Thyroid gland (tissue), 4 donors: ENCODE data around the gene RHPN2. TPM values are rescaled to one million over a fixed set of nuclear protein-coding genes. Genes with fewer than 3 reads are reported as not detected.
"Not testable (repeated sequence)": the region's sequence is repeated elsewhere in the genome, so short reads cannot be mapped to it uniquely, and the experiment has no call there.

Source experiments
- DNase-seq, 2 donors: peaks; one replicate each; pipeline ENCODE4 v3.0.0-alpha.2; 2019
- H3K27ac ChIP-seq, 3 donors: fragments of 200-600 bp; sonication (generic); 1 replicate in 2 of 3; 2 replicates in 1 of 3; pipeline ENCODE4 v1.5.1; 2016 to 2019; ENCODE audit warnings: mild to moderate bottlenecking in 1 of 3, moderate library complexity in 1 of 3
- H3K27me3 ChIP-seq: fragments of 200-600 bp; sonication (generic); one replicate; pipeline ENCODE4 v1.5.1; 2019
- H3K36me3 ChIP-seq, 2 donors: fragments of 200-600 bp; sonication (generic); one replicate each; pipeline ENCODE4 v1.5.1; 2016 to 2019
- H3K4me1 ChIP-seq, 2 donors: fragments of 200-600 bp; sonication (generic); one replicate each; pipeline ENCODE4 v1.5.1; 2017 to 2019
- H3K4me3 ChIP-seq, 3 donors: fragments of 200-600 bp; sonication (generic); replicated peaks in 1 of 3; 1 replicate in 2 of 3; 2 replicates in 1 of 3; pipeline ENCODE4 v1.5.1; 2016; ENCODE audit warnings: mild to moderate bottlenecking in 1 of 3
- H3K9me3 ChIP-seq: fragments of 200-600 bp; sonication (generic); one replicate; pipeline ENCODE4 v1.5.1; 2017
- POLR2A ChIP-seq, 2 donors: fragments of 450-650 bp; IDR thresholded peaks; one replicate each; pipeline ENCODE4 v1.6.1; 2017; ENCODE audit warnings: antibody characterized with exemption in 2 of 2, mild to moderate bottlenecking in 2 of 2, moderate library complexity in 1 of 2
- WGBS, 2 donors: methylation state at CpG; one replicate each; pipeline ENCODE4 v1.1.5; 2017; 5-methylcytosine and 5-hydroxymethylcytosine counted together
- intact Hi-C: fragments of 100-400 bp; cut with DNase I; formaldehyde crosslinking; loops from one replicate; pipeline ENCODE4 v1.15.1; 2023
- total RNA-seq, 4 donors: library from RNA; depleted of rRNA; stranded (reverse); fragments of >200 nt; gene quantifications; one replicate each; pipeline ENCODE4 v1.2.3, GENCODE V29; 2016
- TF ChIP-seq, protein P1 (sequence below), 6 experiments: fragments of 200-600 bp in 3 of 6; fragments of 450-650 bp in 3 of 6; sonication (generic) in 3 of 6; IDR thresholded peaks; one replicate each; pipeline ENCODE4 v1.5.1; 2016 to 2019; ENCODE audit warnings: antibody characterized with exemption in 6 of 6, mild to moderate bottlenecking in 2 of 6, inconsistent platforms in 1 of 6, moderate library complexity in 1 of 6

RHPN2 gene
- total RNA-seq, 4 donors from 2014 or later, result 11.2 to 16.9 (median 13.9) TPM

DNA sequence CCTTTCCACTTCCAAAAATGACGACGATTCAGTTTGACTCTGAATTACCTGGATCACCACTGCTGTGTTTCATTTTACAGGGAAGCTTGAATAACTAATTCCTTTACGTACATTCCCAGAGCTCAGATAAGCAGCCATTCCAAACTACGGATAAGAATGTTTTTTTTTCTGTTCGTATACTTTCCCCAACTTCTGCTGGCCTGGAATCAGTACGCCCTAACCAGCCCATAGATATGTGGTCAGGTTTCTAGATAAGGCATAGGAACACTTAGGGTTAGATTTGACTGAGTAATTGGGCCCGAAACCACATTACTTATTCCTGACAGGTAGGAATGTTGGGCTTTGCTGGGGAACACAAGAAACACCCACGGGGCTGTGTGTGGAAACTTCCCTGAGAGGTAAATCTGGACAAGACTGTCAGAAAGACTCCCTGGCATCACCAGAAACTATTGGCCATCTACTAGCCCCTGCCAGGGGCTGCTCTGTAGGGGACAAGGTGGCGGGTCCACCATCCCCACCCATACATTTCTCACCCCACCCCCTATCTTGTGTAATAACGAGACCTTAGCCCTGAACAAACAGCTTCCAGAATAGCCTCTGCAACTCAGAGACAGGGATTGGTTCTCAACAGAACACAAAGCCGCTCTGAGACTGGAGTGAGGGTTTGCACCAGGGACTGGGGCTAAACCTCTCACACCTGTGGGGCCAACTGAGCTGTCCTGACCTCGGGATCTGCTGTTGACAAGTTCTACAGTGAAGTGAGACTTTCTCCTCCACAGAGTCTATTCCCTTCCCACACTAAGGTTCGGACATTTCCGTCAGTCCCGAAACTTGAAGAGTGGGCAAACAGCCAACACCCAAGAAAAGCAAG, 15.6 kb downstream of the RHPN2 start:
- no peak for DNase-seq
- H3K27ac ChIP-seq, result no peak overlapping the region

DNA sequence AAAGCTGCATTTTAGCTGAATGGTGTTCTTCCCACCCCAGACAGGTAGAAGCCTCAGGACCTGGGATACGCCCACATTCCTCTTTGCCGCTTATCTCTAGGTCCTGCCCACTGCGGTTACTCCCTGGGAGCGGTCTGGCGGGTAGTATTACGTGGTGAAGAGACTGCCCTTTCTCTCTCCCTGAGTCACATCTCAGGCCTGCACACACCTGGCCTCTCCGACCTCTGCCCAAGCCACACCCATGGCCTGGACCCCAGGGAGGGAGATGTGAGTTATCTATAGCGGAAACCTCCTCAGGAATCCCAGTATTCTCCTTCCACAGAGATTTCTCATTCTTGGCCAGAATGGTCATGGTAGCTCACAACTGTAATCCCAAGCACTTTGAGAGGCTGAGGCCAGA, 17.3 kb downstream of the RHPN2 start:
- no peak overlapping the region for H3K4me3 ChIP-seq
- WGBS, 2 donors, result 86 to 87% methylated on average over 8 of the region's 8 CpGs
- no peaks in the 10 kb centered on the region for H3K36me3 ChIP-seq
- peaks cover 6 to 9% of the 10 kb centered on the region in 2 donors for H3K4me1 ChIP-seq
- DNase-seq, result no peak
- TF ChIP-seq, protein P1, sequence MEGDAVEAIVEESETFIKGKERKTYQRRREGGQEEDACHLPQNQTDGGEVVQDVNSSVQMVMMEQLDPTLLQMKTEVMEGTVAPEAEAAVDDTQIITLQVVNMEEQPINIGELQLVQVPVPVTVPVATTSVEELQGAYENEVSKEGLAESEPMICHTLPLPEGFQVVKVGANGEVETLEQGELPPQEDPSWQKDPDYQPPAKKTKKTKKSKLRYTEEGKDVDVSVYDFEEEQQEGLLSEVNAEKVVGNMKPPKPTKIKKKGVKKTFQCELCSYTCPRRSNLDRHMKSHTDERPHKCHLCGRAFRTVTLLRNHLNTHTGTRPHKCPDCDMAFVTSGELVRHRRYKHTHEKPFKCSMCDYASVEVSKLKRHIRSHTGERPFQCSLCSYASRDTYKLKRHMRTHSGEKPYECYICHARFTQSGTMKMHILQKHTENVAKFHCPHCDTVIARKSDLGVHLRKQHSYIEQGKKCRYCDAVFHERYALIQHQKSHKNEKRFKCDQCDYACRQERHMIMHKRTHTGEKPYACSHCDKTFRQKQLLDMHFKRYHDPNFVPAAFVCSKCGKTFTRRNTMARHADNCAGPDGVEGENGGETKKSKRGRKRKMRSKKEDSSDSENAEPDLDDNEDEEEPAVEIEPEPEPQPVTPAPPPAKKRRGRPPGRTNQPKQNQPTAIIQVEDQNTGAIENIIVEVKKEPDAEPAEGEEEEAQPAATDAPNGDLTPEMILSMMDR (IDR thresholded peaks at IDR 0.05), result no peak
- no peak for TF ChIP-seq POLR2A (IDR thresholded peaks at IDR 0.05)
- H3K27ac ChIP-seq, result no peak overlapping the region
- H3K27me3 ChIP-seq, result no peaks in the 10 kb centered on the region
- intact Hi-C loops, result no loop called here
- no peaks in the 10 kb centered on the region for H3K9me3 ChIP-seq

More for the DNA sequence above, 15.6 kb downstream of the RHPN2 start:
- H3K27me3 ChIP-seq, result no peaks in the 10 kb centered on the region
- intact Hi-C loops, result no loop called here
- WGBS, 2 donors, result 76 to 80% methylated on average over 15 of the region's 15 CpGs
- TF ChIP-seq POLR2A (IDR thresholded peaks at IDR 0.05), result no peak
- TF ChIP-seq, protein P1 (IDR thresholded peaks at IDR 0.05), result no peak
- H3K4me1 ChIP-seq, result peaks cover 12 to 19% of the 10 kb centered on the region in 2 donors
- no peaks in the 10 kb centered on the region for H3K9me3 ChIP-seq
- no peak overlapping the region for H3K4me3 ChIP-seq
- H3K36me3 ChIP-seq, result no peaks in the 10 kb centered on the region

DNA sequence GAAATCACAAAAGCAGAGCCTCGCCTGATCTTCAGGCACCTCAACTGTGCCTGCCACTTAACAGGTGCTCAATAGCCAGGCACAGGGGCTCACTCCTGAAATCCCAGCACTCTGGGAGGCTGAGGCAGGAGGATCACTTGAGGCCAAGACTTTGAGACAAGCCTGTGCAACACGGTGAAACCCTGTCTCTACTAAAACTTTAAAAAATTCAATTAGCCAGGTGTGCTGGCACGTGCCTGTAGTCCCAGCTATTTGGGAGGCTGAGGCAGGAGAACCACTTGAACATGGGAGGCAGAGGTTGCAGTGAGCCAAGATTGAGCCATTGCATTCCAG, 22.9 kb downstream of the RHPN2 start:
- H3K36me3 ChIP-seq, H3K27ac ChIP-seq, H3K9me3 ChIP-seq, H3K4me1 ChIP-seq, DNase-seq, intact Hi-C loops, H3K4me3 ChIP-seq, H3K27me3 ChIP-seq: not testable (repeated sequence)
- 86 to 89% methylated on average over 3 of the region's 3 CpGs for WGBS, 2 donors

DNA sequence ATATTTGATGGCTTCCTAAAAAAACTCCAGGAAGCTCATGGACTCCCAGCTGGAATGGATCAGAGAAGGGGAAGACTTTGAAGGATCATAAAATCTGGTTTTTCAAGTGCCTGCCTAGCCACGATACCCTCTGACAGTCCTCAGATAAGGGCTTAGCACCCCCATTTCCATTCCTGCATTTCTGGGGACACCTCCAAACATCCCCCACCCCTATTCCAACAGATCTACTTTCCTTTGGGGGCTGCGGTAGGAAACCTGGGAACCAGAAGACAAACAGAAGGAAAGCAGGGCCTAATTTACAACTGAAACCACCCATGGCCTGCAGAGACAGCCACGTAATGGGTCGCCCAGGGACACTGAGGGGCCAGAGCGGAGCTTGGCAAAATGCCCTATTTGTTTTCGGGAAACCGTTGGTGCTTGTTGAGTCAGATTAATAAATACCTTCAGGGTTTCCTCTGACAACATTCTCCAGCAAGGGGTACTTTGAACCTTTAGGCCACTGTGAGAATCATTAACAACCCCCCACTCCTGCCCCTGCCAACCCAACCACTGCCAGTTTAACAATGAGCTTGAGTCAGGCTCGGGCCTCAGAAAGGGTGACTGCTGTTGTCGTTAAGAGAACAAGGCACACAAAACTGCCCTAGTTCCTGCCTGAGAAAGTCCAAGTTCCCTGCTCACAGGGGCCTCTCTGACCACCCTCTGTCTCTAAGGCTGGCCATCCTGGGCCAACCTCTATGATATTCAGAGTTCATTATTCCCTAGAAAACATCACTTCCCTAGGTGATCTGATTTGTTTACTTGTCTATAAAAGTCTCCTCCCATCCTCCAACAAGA, 23.5 kb downstream of the RHPN2 start:
- WGBS, 2 donors, result 67 to 72% methylated on average over 9 of the region's 9 CpGs
- TF ChIP-seq, protein P1 (IDR thresholded peaks at IDR 0.05), result no peak
- no peak for TF ChIP-seq POLR2A (IDR thresholded peaks at IDR 0.05)
- H3K9me3 ChIP-seq, result no peaks in the 10 kb centered on the region
- H3K27me3 ChIP-seq, result no peaks in the 10 kb centered on the region
- intact Hi-C loops, result no loop called here
- no peak overlapping the region for H3K27ac ChIP-seq
- no peaks in the 10 kb centered on the region for H3K36me3 ChIP-seq
- DNase-seq, result no peak
- H3K4me3 ChIP-seq, result no peak overlapping the region
- no peaks in the 10 kb centered on the region for H3K4me1 ChIP-seq

DNA sequence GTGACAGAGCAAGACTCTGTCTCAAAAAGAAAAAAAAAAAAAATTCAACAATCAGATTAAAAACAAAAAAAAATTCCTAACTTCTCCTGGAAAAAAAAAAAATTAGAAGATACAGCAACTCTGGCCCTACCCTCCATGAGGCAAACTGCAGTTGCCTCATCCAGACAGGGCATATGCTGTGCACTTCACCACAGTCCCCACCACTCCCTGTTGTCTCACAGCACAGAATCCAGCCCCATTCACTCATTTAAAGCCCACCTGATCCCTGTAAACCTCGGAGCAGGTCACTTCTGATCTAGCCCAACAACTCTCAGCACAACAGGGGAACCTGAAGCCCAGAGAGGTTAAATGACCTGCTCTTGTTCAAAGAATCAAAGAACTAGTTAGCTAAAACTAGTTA, 24.9 kb downstream of the RHPN2 start:
- Histone ChIP-seq H3K4me1 (no peaks in the 10 kb centered on the region), H3K27ac (no peak overlapping the region), H3K4me3 (no peak overlapping the region), H3K36me3 (no peaks in the 10 kb centered on the region), H3K27me3 (no peaks in the 10 kb centered on the region), H3K9me3 (no peaks in the 10 kb centered on the region)
- TF ChIP-seq POLR2A (IDR thresholded peaks at IDR 0.05), result no peak
- TF ChIP-seq, protein P1 (IDR thresholded peaks at IDR 0.05), result no peak
- 81 to 96% methylated on average over 1 of the region's 1 CpG for WGBS, 2 donors
- intact Hi-C loops, result no loop called here
- DNase-seq, result no peak
